Measurements from ENCODE around the gene PDLIM5. TPM values are rescaled to one million over a fixed set of nuclear protein-coding genes. Genes with fewer than 3 reads are reported as not detected.
A peak's percentile ranks its signal among the peaks of the same experiment; 100 is the strongest.
"Not testable (repeated sequence)": the region's sequence is repeated elsewhere in the genome, so short reads cannot be mapped to it uniquely, and the experiment has no call there.

The PDLIM5 gene
- total RNA-seq, 1 experiment from 2014 or later = 23.3 TPM

GRCh38 chr4:94591289-94591688 lies 139.5 kb downstream of the PDLIM5 start:
- DNase-seq (ENCODE audit: low read depth) = no peak

- no peak for DNase-seq (ENCODE audit: low read depth)
Measured at GRCh38 chr4:94595013-94595412, 143.3 kb downstream of the PDLIM5 start.

GRCh38 chr4:94595880-94596483 lies 144.2 kb downstream of the PDLIM5 start:
- peak; percentile 3 for DNase-seq (ENCODE audit: low read depth)

GRCh38 chr4:94598758-94599157 lies 147.0 kb downstream of the PDLIM5 start:
- no peak for DNase-seq (ENCODE audit: low read depth)

- DNase-seq (ENCODE audit: low read depth) = peak; percentile 47
Measured at GRCh38 chr4:94603170-94603747, 151.5 kb downstream of the PDLIM5 start.

GRCh38 chr4:94605241-94605805 lies 153.6 kb downstream of the PDLIM5 start:
- DNase-seq (ENCODE audit: low read depth) = no peak

- no peak for DNase-seq (ENCODE audit: low read depth)
Measured at GRCh38 chr4:94610145-94610544, 158.4 kb downstream of the PDLIM5 start.

- no peak for DNase-seq (ENCODE audit: low read depth)
Measured at GRCh38 chr4:94613248-94613647, 161.5 kb downstream of the PDLIM5 start.

- DNase-seq (ENCODE audit: low read depth) = no peak
Measured at GRCh38 chr4:94615451-94615850, 163.7 kb downstream of the PDLIM5 start.

- peak; percentile 11 for DNase-seq (ENCODE audit: low read depth)
Measured at GRCh38 chr4:94621491-94622080, 169.8 kb downstream of the PDLIM5 start.

GRCh38 chr4:94623126-94623911 lies 171.6 kb downstream of the PDLIM5 start:
- DNase-seq (ENCODE audit: low read depth) = no peak

- DNase-seq (ENCODE audit: low read depth) = no peak
Measured at GRCh38 chr4:94626942-94627341, 175.2 kb downstream of the PDLIM5 start.

- not testable (repeated sequence) for DNase-seq (ENCODE audit: low read depth)
Measured at GRCh38 chr4:94629058-94629457, 177.3 kb downstream of the PDLIM5 start.

GRCh38 chr4:94629837-94630236 lies 178.1 kb downstream of the PDLIM5 start:
- no peak for DNase-seq (ENCODE audit: low read depth)

GRCh38 chr4:94634271-94634670 lies 182.5 kb downstream of the PDLIM5 start:
- DNase-seq (ENCODE audit: low read depth) = no peak

GRCh38 chr4:94635177-94635576 lies 183.4 kb downstream of the PDLIM5 start:
- DNase-seq (ENCODE audit: low read depth) = no peak

- no peak for DNase-seq (ENCODE audit: low read depth)
Measured at GRCh38 chr4:94636004-94636403, 184.3 kb downstream of the PDLIM5 start.

- DNase-seq (ENCODE audit: low read depth) = no peak
Measured at GRCh38 chr4:94639298-94639697, 187.6 kb downstream of the PDLIM5 start.

- no peak for DNase-seq (ENCODE audit: low read depth)
Measured at GRCh38 chr4:94640151-94640550, 188.4 kb downstream of the PDLIM5 start.

GRCh38 chr4:94641702-94642560 lies 190.2 kb downstream of the PDLIM5 start:
- peak; percentile 37 for DNase-seq (ENCODE audit: low read depth)

GRCh38 chr4:94642561-94642866 lies 190.8 kb downstream of the PDLIM5 start:
- DNase-seq (ENCODE audit: low read depth) = peak; percentile 2

- DNase-seq (ENCODE audit: low read depth) = no peak
Measured at GRCh38 chr4:94648699-94649098, 197.0 kb downstream of the PDLIM5 start.

Measured in Daoy (cell line).